T-helper 9 cell (primary cell): ENCODE data around the gene CHRNG.

Experiments
- DNase-seq: peaks from one replicate; pipeline ENCODE4 v3.0.0-alpha.2; 2020

Gene CHRNG

DNA sequence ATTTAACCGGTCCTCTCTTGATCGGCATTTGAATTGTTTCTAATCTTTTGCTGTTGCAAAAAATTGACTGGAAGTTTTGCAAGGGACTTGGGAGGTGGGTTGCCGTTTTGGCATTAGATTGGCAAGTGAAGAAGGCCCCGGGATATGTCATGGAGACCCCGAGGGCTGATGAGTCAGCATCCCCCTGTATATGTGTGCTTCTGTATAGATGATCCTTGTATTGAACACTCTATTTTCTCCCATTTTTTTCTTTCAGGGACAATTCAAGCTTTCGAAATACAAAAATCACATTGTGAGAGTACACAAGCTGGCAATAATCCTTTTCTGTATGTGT lies 41.1 kb downstream of the CHRNG start:
- no peak for DNase-seq

GRCh38 chr2:232581725-232582124 lies 42.2 kb downstream of the CHRNG start:
- DNase-seq, result no peak

GRCh38 chr2:232584238-232584637 lies 44.7 kb downstream of the CHRNG start:
- no peak for DNase-seq

DNA sequence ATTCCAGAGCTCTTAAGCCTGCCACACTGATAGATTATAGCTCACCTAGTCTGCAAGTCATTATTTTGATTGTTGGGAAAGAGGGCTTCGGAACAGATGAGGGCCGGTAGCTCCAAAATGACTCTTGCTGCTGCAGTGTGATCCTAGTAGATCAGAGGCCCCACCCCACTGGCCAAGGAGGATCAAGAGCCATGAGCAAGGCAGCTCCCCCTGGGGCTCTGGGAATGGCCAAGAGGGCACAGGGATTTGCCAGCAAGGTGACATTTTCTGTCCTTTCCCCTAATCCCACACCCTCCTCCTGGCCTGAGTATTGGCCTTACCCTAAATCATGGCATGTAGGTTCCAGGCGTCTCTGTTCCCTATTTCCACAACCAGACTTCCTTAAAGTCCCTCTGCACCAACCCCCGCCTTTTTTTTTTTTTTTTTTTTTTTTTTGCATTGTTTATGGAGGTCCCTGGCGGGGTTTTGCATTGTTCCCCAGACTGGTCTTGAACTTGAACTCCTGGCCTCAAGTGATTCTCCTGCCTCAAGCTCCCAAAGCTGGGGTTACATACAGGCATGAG lies 47.5 kb downstream of the CHRNG start:
- DNase-seq, result no peak

DNA sequence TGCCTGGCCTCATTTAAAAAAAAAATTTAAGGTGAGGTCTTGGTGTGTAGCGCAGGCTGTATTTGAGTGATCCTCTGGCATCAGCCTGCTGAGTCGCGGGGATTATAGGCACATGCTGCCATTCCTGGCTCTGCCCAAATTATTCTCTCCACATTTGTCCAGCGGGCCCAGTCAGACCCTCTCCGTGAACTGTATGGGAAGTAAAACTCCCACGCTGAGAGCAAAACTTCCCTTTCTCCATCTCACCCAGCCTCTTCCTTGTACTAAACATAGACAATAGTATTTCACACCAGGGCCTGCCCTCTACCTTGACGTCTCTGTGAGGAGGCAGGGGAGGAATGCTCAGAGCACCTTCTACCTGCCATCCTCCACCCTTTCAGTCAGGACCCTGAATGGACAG lies 48.0 kb downstream of the CHRNG start:
- DNase-seq, result no peak

DNA sequence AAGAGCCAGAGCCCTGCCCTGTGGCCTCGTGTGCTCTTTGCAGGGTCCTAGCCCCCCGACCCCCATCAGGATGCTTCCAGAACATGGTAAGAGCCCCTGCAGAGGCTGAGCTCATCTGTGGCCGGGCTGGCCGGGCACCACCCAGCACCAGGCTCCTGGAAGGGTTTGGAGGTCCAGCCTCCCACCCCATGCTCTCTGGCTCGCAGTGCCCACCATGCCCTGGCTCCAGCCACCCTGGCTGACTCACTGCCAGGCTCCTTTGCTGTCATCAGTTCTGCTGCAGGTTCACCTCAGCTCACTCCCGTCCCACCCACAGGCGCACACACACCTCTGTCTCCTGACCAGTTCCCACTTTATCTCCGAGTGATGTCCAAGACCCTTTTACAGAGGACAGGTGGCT lies 48.5 kb downstream of the CHRNG start:
- no peak for DNase-seq

- DNase-seq, result no peak
Observed at GRCh38 chr2:232588680-232589585, 49.4 kb downstream of the CHRNG start.

GRCh38 chr2:232592772-232593395 lies 53.4 kb downstream of the CHRNG start:
- no peak for DNase-seq

DNA sequence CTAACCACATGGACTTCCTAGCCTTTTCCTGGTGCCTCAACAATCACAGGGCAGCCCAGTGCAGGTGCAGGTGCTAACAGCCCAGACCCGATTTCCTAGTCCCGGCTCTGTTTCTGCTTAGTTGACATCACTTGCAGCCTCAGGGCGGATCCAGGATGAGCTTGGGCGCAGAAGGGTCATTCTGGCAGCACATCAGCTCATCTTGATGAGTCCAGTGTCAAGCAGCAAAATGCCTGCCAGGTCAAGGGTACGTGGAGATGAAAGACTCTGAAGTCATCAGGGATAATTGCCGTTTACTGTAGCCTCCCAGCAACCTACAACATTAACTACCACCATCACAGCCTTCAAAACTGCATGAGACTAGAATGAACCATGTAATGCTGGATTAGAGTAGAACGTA lies 54.5 kb downstream of the CHRNG start:
- no peak for DNase-seq
